ENCODE data around the gene SBK1.

- TF ChIP-seq CTCF (IDR thresholded peaks at IDR 0.05; ENCODE audit: borderline replicate concordance, extremely low read depth, low read length, poor library complexity, severe bottlenecking) (no peak), EZH2 (IDR thresholded peaks at IDR 0.05; ENCODE audit: borderline replicate concordance, low read depth, low read length, severe bottlenecking) (no peak)
These were observed 9.2 kb upstream of the SBK1 start for GRCh38 chr16:28283173-28283572.

All from DND-41 (cell line).